K562 (cell line): ENCODE measurements around the gene FXYD4. TPM values are rescaled to one million over a fixed set of nuclear protein-coding genes. Genes with fewer than 3 reads are reported as not detected.

Source experiments
- ATAC-seq: fragments of 200-7000 bp; cut with Tn5 transposase; 3 replicates; pipeline ENCODE4 v1.9.1; 2020; ENCODE audit warnings: moderate library complexity
- BruUV-seq: library from RNA; stranded (reverse); fragments of 400-500 nt; replicated peaks from 2 replicates; lab custom pipeline; 2021; lab: Mats Ljungman, UMichigan
- CTCF ChIA-PET: fragments of 300-600 bp; formaldehyde crosslinking; extraction: SDS; loops from one replicate; lab custom pipeline; 2021; ENCODE audit warnings: low intra/inter-chr PET ratio; lab: Yijun Ruan, JAX
- POLR2A ChIA-PET: fragments of 300-600, 350-650 bp; sonication (Branson Sonifier 250); formaldehyde crosslinking; extraction: SDS; loops from one replicate; lab custom pipeline; 2021; ENCODE audit warnings: antibody characterized with exemption, inconsistent platforms; lab: Yijun Ruan, JAX
- DNase-seq, 4 experiments: peaks; one replicate each; pipeline versions ENCODE4 v3.0.0 to v3.0.0-alpha.2; 2011 to 2018; ENCODE audit warnings: low spot score in 3 of 4, mixed read lengths in 3 of 4; ENCODE audit errors: extremely low read depth in 1 of 4
- FAIRE-seq: peaks from 2 replicates; lab custom pipeline; 2011; peaks lifted over from hg19 to GRCh38; lab: Jason Lieb, UNC
- H2AFZ ChIP-seq: 2 replicates; pipeline ENCODE4 v1.6.0; 2011; ENCODE audit warnings: low read depth, low read length, control low read depth, inconsistent platforms
- H3K27ac ChIP-seq: fragments of 200-600 bp; 3 replicates; pipeline ENCODE4 v1.8.0; 2011; ENCODE audit warnings: low read depth, mild to moderate bottlenecking, control low read depth, inconsistent platforms, low read length, moderate library complexity, mixed read lengths; ENCODE audit errors: extremely low read depth
- H3K27me3 ChIP-seq, 2 experiments: fragments of 300-600 bp in 1 of 2; 2 replicates in 1 of 2; 3 replicates in 1 of 2; pipeline versions ENCODE4 v1.6.0 to v1.8.0; 2011; ENCODE audit warnings: inconsistent platforms in 2 of 2, low read length in 2 of 2, mild to moderate bottlenecking in 1 of 2, mixed read lengths in 1 of 2, moderate library complexity in 1 of 2; ENCODE audit not compliant: control insufficient read depth in 2 of 2, insufficient read depth in 2 of 2
- H3K36me3 ChIP-seq: fragments of 300-600 bp; 3 replicates; pipeline ENCODE4 v1.8.0; 2011; ENCODE audit warnings: mild to moderate bottlenecking, low read length, inconsistent platforms; ENCODE audit not compliant: control insufficient read depth, insufficient read depth
- H3K4me1 ChIP-seq, 2 experiments: fragments of 200-600 bp in 1 of 2; replicated peaks in 1 of 2; 2 replicates in 1 of 2; 3 replicates in 1 of 2; pipeline versions ENCODE4 v1.5.1 to v1.8.0; 2011; ENCODE audit warnings: inconsistent platforms in 2 of 2, low read length in 2 of 2, mild to moderate bottlenecking in 1 of 2, mixed read lengths in 1 of 2, moderate library complexity in 1 of 2; ENCODE audit not compliant: control insufficient read depth in 2 of 2, insufficient read depth in 2 of 2
- H3K4me2 ChIP-seq: 2 replicates; pipeline ENCODE4 v1.6.1; 2011; ENCODE audit warnings: low read length, control low read depth, inconsistent platforms, mixed read lengths; ENCODE audit not compliant: insufficient read depth
- H3K4me3 ChIP-seq: fragments of 200-600 bp; sonication (generic), shearing (Covaris generic); 2 replicates; pipeline ENCODE4 v1.5.1; 2016; ENCODE audit warnings: control low read depth, inconsistent platforms
- H3K79me2 ChIP-seq: fragments of 200-600 bp; 3 replicates; pipeline ENCODE4 v1.8.0; 2011; ENCODE audit warnings: low read length, inconsistent platforms; ENCODE audit not compliant: control insufficient read depth, insufficient read depth
- H3K9ac ChIP-seq, 2 experiments: 2 replicates each; pipeline versions ENCODE4 v1.6.0 to v1.6.1; 2011; ENCODE audit warnings: low read depth in 2 of 2, low read length in 2 of 2, control low read depth in 1 of 2, inconsistent platforms in 1 of 2, mild to moderate bottlenecking in 1 of 2, mixed read lengths in 1 of 2; ENCODE audit not compliant: insufficient read depth in 1 of 2
- H3K9me1 ChIP-seq: one replicate; pipeline ENCODE4 v1.6.0; 2011; ENCODE audit warnings: inconsistent platforms, mild to moderate bottlenecking, low read length, moderate library complexity; ENCODE audit not compliant: control insufficient read depth, insufficient read depth
- H3K9me3 ChIP-seq: replicated peaks from 2 replicates; pipeline ENCODE4 v1.5.1; 2011; ENCODE audit warnings: low read depth, low read length, inconsistent platforms; ENCODE audit not compliant: control insufficient read depth, insufficient read depth
- H4K20me1 ChIP-seq: replicated peaks from 2 replicates; pipeline ENCODE4 v1.6.1; 2011; ENCODE audit warnings: low read length, inconsistent platforms, mixed read lengths; ENCODE audit not compliant: control insufficient read depth, insufficient read depth
- CREB3L1 ChIP-seq: fragments of 450-650 bp; IDR thresholded peaks from 2 replicates; pipeline ENCODE4 v1.6.1; 2014; ENCODE audit warnings: low read depth, mild to moderate bottlenecking, moderate library complexity, borderline replicate concordance
- E2F8 ChIP-seq: fragments of 450-650 bp; IDR thresholded peaks from 2 replicates; pipeline ENCODE4 v1.7.1; 2018; ENCODE audit warnings: mild to moderate bottlenecking, low read depth; ENCODE audit not compliant: partially characterized antibody
- KLF1 ChIP-seq: fragments of 450-650 bp; IDR thresholded peaks from 2 replicates; pipeline ENCODE4 v1.6.1; 2016; ENCODE audit warnings: missing genetic modification characterization, missing compliant biosample characterization
- MAFF ChIP-seq: IDR thresholded peaks from 2 replicates; pipeline ENCODE4 v1.6.1; 2012; ENCODE audit warnings: low read length, improper control_type of control experiment
- MXI1 ChIP-seq: IDR thresholded peaks from 2 replicates; pipeline ENCODE4 v1.6.1; 2011; ENCODE audit warnings: low read depth, mild to moderate bottlenecking, improper control_type of control experiment, low read length
- NCOR1 ChIP-seq: fragments of 450-650 bp; IDR thresholded peaks from 2 replicates; pipeline ENCODE4 v1.6.1; 2016; ENCODE audit warnings: mild to moderate bottlenecking, moderate library complexity
- RFX5 ChIP-seq: IDR thresholded peaks from 2 replicates; pipeline ENCODE4 v1.6.1; 2011; ENCODE audit warnings: low read depth, mild to moderate bottlenecking, improper control_type of control experiment, low read length
- TGIF2 ChIP-seq: sonication (generic); formaldehyde crosslinking; IDR thresholded peaks from 2 replicates; pipeline ENCODE4 v1.8.1; 2022; ENCODE audit warnings: mild to moderate bottlenecking, missing genetic modification reagents, moderate library complexity
- ZNF224 ChIP-seq: sonication (generic); formaldehyde crosslinking; IDR thresholded peaks from 2 replicates; pipeline ENCODE4 v1.8.0; 2022; ENCODE audit warnings: mild to moderate bottlenecking, missing genetic modification reagents
- ZNF253 ChIP-seq: fragments of 250-450 bp; sonication (Bioruptor Pico); conservative IDR thresholded peaks from 2 replicates; pipeline ENCODE4 v1.6.1; 2021; ENCODE audit warnings: mild to moderate bottlenecking
- ZNF280A ChIP-seq: fragments of 450-650 bp; IDR thresholded peaks from 2 replicates; pipeline ENCODE4 v1.6.1; 2018; ENCODE audit warnings: mild to moderate bottlenecking, low read depth; ENCODE audit not compliant: partially characterized antibody
- ZNF280B ChIP-seq: fragments of 250-450 bp; sonication (Bioruptor Pico); IDR thresholded peaks from 2 replicates; pipeline ENCODE4 v1.5.1; 2021; ENCODE audit warnings: mild to moderate bottlenecking
- ZNF282 ChIP-seq: sonication (generic); formaldehyde crosslinking; IDR thresholded peaks from 2 replicates; pipeline ENCODE4 v1.8.1; 2023; ENCODE audit warnings: missing genetic modification reagents
- ZNF76 ChIP-seq: fragments of 250-450 bp; sonication (Bioruptor Pico); IDR thresholded peaks from 2 replicates; pipeline ENCODE4 v1.4.0; 2020; ENCODE audit warnings: mild to moderate bottlenecking, moderate library complexity, borderline replicate concordance
- WGBS: fragments of 100-300 bp; shearing (Covaris generic); methylation state at CpG from one replicate; pipeline ENCODE4 v1.1.6; 2016; ENCODE audit warnings: low coverage, mixed read lengths; ENCODE audit not compliant: insufficient coverage; ENCODE audit errors: missing lambda C conversion rate; 5-methylcytosine and 5-hydroxymethylcytosine counted together
- in situ Hi-C: fragments of 300-500 bp; cut with MboI; formaldehyde crosslinking; loops from 4 replicates; pipeline ENCODE4 v1.15.0; 2018; ENCODE audit warnings: inconsistent platforms, mixed read lengths
- intact Hi-C: fragments of 100-400 bp; cut with micrococcal nuclease; formaldehyde crosslinking; loops from 2 replicates; pipeline ENCODE4 v1.14.2; 2022
- polyA plus RNA-seq, 8 experiments: library from polyadenylated mRNA; depleted of rRNA in 4 of 8; stranded (reverse) in 5 of 8; unstranded in 3 of 8; fragments of >200 nt; fragmentation: Nextera tagmentation in 2 of 8; fragmentation: Illumina TruSeq in 1 of 8; extraction: Ambion mirVana in 2 of 8; extraction: Trizol in 1 of 8; gene quantifications; 2 replicates each; pipeline versions ENCODE4 v1.2.1 to v1.2.3, GENCODE V29; 2011 to 2014; ENCODE audit warnings: inconsistent platforms in 1 of 8, missing spikeins in 1 of 8
- total RNA-seq, 7 experiments: library from RNA; depleted of rRNA in 6 of 7; stranded (reverse); fragments of >200 nt in 6 of 7; fragmentation: Illumina TruSeq in 2 of 7; extraction: Trizol in 2 of 7; gene quantifications; 2 replicates each; pipeline versions ENCODE4 v1.2.1 to v1.2.3, GENCODE V29; 2011 to 2021; ENCODE audit warnings: low replicate concordance in 1 of 7

Gene FXYD4
- total and polyA plus RNA-seq, 9 of the 15 experiments (the other 6 are each of a cell fraction or from before 2014, with no cell fraction given) = not detected

GRCh38 chr10:43322769-43323168 is 48.7 kb upstream of the FXYD4 start (continued):
- peak; percentile 65; the same call in 1 of the 2 replicates for TF ChIP-seq MXI1
- TF ChIP-seq ZNF280B (CRISPR knock-in tag) = no peak
- no peak for TF ChIP-seq ZNF280A
- no peak for TF ChIP-seq NCOR1
- TF ChIP-seq, all 486 proteins: peak for 7

- Histone ChIP-seq H3K27ac (no peak overlapping the region), H3K4me3 (no peak overlapping the region), H3K36me3 (no peaks in the 10 kb centered on the region), H3K9me3 (no peaks in the 10 kb centered on the region), H3K79me2 (no peaks in the 10 kb centered on the region), H3K9me1 (no peaks in the 10 kb centered on the region), H2AFZ (peak overlapping the region; percentile 66), H3K27me3 (peaks cover 64 to 89% of the 10 kb centered on the region in 2 experiments), H3K4me1 (peaks cover 4 to 9% of the 10 kb centered on the region in 2 experiments; a peak in 1 of 5 replicates), H3K4me2 (peak overlapping the region; percentile 57; the same call in 1 of the 2 replicates), H4K20me1 (no peaks in the 10 kb centered on the region), H3K9ac (no peak overlapping the region)
- ChIA-PET CTCF (no interaction called here), POLR2A (interaction anchor here (1.0 to 1.3 kb wide), 2 partner anchors 8 to 19 kb away, joined by 3 to 5 read pairs; no protein-coding TSS in a partner anchor)
- in situ Hi-C loops = no loop called here
- ATAC-seq = no peak
- BruUV-seq = no TSS peak
- WGBS = 21% methylated on average over 14 of the region's 14 CpGs
- FAIRE-seq = no peak
- peak in 2 of 4 experiments; percentile 7 to 24 for DNase-seq
- intact Hi-C loops = no loop called here
- TF ChIP-seq ZNF253 (CRISPR knock-in tag) (no peak), KLF1 (tag) (no peak), E2F8 (no peak), CREB3L1 (no peak), ZNF282 (CRISPR knock-in tag) (no peak), ZNF76 (CRISPR knock-in tag) (no peak), TGIF2 (CRISPR knock-in tag) (no peak), ZNF224 (CRISPR knock-in tag) (no peak), RFX5 (no peak), MAFF (no peak)
These were observed 48.2 kb upstream of the FXYD4 start for GRCh38 chr10:43323245-43323644.
